ENCODE results near the gene PPIC. TPM values are rescaled to one million over a fixed set of nuclear protein-coding genes. Genes with fewer than 3 reads are reported as not detected.

PPIC gene
- total RNA-seq, 1 experiment from 2014 or later = 10.8 TPM

DNA sequence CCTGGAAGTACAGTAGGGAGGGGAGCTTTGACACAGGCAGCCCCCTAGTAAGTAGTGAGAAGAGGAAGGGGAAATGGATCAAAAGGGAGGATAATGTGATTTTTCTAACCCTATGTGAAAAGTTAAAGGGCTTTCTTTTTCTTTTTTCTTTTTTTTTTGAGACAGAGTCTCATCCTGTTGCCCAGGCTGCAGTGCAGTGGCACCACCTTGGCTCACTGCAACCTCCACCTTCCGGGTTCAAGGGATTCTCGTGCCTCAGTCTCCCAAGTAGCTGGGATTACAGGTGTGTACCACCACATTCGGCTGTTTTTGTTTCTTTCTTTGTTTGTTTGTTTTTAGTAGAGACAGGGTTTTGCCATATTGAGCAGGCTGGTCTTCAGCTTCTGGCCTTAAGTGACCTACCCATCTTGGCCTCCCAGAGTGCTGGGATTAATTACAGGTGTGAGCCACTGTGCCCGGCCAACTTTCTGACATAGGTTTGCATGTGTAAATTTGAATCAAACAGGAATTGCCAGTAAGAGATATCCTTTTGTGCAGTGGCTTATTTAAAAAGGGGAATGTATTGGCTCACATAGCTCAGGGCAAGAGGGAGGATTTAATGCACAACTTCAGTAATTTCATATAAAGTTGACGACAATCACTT is 39.1 kb upstream of the PPIC start:
- Mint-ChIP-seq H3K36me3 (ENCODE audit: insufficient read depth in 1 of 3, low read depth in 3 of 3) (no peaks in the 10 kb centered on the region), H3K27me3 (ENCODE audit: low read depth) (peaks cover 58% of the 10 kb centered on the region), H3K4me1 (no peaks in the 10 kb centered on the region)

More for the DNA sequence above, 39.1 kb upstream of the PPIC start:
- Histone ChIP-seq H3T11ph (ENCODE audit: low read length) (no peak overlapping the region), H2AK5ac (ENCODE audit: insufficient read length, low read length) (no peak overlapping the region), H3K23ac (ENCODE audit: insufficient read length, low read depth, low read length) (no peak overlapping the region), H3K27me3 (ENCODE audit: insufficient read depth, low read length) (no peaks in the 10 kb centered on the region), H2BK12ac (ENCODE audit: insufficient read length, low read depth, low read length) (no peak overlapping the region), H3K4me1 (ENCODE audit: insufficient read depth, low read length) (no peaks in the 10 kb centered on the region), H3K27ac (ENCODE audit: insufficient read length, low read depth, low read length) (no peak overlapping the region), H3K18ac (ENCODE audit: insufficient read length, low read depth, low read length) (no peak overlapping the region), H2BK120ac (ENCODE audit: low read depth, low read length, poor library complexity, severe bottlenecking) (no peak overlapping the region), H4K91ac (ENCODE audit: insufficient read length, low read depth, low read length) (no peak overlapping the region), H3K9ac (ENCODE audit: extremely low read depth, insufficient read length, low read length) (no peak overlapping the region), H3K9me3 (ENCODE audit: control insufficient read depth, low read depth, low read length) (no peaks in the 10 kb centered on the region), H2BK5ac (ENCODE audit: insufficient read length, low read length) (no peak overlapping the region), H4K20me1 (ENCODE audit: control insufficient read depth, insufficient read depth, insufficient read length) (no peaks in the 10 kb centered on the region), H4K5ac (ENCODE audit: insufficient read length, low read depth, low read length) (no peak overlapping the region), H2BK20ac (ENCODE audit: low read depth, low read length, poor library complexity, severe bottlenecking) (no peak overlapping the region), H3K56ac (ENCODE audit: insufficient read length, low read depth, low read length) (no peak overlapping the region), H3K79me1 (ENCODE audit: insufficient read depth, low read depth, low read length, poor library complexity, severe bottlenecking) (no peaks in the 10 kb centered on the region), H4K8ac (replicated peaks; ENCODE audit: insufficient read length, low read depth, low read length) (no peak overlapping the region), H3K23me2 (ENCODE audit: insufficient read length, low read depth, low read length, poor library complexity, severe bottlenecking) (no peaks in the 10 kb centered on the region), H2AFZ (ENCODE audit: low read length) (no peak overlapping the region), H3K4me2 (ENCODE audit: insufficient read depth, insufficient read length, low read length) (no peak overlapping the region), H2BK15ac (ENCODE audit: low read depth, low read length) (no peak overlapping the region), H3K14ac (ENCODE audit: insufficient read depth, low read length) (no peak overlapping the region), H3K79me2 (ENCODE audit: insufficient read depth, low read length) (no peaks in the 10 kb centered on the region), H3K4ac (ENCODE audit: low read depth, low read length) (no peak overlapping the region)
- WGBS (ENCODE audit: extremely low coverage, insufficient read length, low lambda C conversion rate) = no CpG with 5 or more reads among the region's 5 CpGs
- Mint-ChIP-seq H3K27ac (no peak overlapping the region), H3K9me3 (no peaks in the 10 kb centered on the region), H3K4me3 (no peak overlapping the region)
- TF ChIP-seq, protein P1, sequence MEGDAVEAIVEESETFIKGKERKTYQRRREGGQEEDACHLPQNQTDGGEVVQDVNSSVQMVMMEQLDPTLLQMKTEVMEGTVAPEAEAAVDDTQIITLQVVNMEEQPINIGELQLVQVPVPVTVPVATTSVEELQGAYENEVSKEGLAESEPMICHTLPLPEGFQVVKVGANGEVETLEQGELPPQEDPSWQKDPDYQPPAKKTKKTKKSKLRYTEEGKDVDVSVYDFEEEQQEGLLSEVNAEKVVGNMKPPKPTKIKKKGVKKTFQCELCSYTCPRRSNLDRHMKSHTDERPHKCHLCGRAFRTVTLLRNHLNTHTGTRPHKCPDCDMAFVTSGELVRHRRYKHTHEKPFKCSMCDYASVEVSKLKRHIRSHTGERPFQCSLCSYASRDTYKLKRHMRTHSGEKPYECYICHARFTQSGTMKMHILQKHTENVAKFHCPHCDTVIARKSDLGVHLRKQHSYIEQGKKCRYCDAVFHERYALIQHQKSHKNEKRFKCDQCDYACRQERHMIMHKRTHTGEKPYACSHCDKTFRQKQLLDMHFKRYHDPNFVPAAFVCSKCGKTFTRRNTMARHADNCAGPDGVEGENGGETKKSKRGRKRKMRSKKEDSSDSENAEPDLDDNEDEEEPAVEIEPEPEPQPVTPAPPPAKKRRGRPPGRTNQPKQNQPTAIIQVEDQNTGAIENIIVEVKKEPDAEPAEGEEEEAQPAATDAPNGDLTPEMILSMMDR (conservative IDR thresholded peaks at IDR 0.05) = no peak
- DNase-seq = no peak
